HG03060 (cell line): Measurements from ENCODE around the gene SLC25A39.

Experiments used
- ATAC-seq: cut with Tn5 transposase; IDR thresholded peaks from one replicate; pipeline ENCODE4 v1.9.1; 2021; ENCODE audit warnings: low read depth, moderate number of reproducible peaks; ENCODE audit not compliant: unreplicated experiment

The SLC25A39 gene

DNA sequence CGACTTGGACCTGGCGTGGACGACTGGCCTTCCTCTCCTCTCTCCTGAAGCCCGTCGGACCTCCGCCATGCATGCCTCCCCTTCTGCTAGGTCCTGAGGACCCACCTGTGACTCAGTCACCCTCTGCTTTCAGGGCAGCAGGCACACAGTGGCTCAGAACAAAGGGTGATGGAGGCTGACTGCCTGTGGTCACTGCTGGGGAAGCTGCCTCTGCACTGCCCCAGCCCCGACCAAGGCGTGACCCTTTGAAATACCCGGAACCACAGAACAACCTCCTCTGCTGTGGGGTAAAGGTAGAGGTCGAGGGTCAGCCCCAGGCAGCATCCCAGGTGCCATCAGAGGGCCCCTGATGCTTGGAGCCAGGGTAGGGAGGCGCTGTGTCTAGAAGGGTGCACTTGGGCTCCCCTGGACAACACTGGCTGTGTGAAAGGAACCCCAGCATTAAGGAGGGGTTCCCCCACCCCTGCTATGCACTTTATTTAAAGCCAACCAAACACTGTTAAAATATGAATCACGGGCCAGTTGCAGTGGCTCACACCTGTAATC is 44.2 kb downstream of the SLC25A39 start:
- no peak for ATAC-seq

DNA sequence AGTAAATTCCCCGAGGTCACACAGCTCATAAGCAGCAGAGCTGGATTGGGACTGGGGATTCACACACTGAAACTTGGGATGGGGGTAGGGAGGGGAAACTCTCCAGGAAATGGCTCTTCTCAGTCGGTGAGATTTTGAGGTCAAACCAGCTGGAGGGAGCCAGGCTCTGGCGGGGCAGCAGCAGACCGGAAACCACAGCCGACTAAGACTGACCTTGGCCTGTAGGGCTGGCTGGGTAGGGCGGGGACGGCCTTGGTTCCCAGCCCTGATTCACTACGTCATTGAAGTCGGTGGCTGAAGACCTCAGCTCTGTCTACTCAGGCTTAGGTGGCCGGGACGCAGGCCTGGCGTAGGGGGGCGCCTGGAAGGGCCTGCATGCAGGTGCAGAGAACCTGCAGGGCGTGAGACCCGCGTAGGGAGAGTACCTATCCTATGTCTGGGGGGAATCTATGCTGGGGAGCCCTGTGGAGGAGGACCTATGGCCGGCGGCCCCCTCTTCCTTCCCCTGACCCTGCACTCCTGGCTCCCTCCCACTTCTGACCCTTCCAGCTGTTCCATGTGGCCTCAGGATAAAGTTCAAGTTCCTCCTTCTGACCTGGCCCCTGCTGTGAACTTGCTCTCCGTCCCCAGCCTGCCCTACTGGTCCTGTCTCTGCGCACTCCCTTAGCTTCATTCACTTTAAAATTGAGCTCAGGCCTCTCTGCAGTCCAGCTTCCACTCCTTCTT is 44.8 kb downstream of the SLC25A39 start:
- ATAC-seq: no peak

DNA sequence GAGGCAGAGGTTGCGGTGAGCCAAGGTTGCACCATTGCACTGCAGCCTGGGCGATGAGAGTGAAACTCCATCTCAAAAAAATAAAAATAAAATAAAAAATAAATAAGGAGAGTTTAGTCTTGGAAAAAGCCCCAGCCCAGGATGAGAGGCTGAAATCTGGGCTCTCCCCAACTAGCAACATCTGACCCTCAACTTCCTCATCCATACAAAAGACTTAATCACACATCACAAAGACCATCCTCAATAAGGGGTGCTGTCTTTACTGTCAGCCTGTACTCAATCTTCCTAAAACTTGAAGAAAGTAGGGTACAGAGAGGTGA is 45.3 kb downstream of the SLC25A39 start:
- ATAC-seq: no peak

DNA sequence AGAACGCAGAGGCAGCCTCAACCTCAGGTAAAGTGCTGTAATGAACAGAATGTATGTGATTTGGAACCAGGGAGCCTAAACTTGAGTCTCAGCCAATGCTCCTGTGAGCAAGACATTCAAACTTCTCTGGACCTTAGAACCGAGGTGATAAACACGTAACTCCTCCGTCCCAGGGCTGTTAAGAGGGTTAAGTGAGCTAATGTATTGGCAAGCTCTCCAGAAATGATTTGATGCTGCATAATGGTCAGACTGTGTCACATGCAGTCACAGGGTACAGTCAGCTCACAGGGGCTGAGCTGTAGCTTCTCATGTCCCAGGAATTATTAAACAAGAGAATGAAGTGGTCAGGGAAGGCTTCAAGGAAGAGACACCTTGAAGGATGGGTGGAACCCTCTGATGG is 46.6 kb downstream of the SLC25A39 start:
- ATAC-seq: no peak

DNA sequence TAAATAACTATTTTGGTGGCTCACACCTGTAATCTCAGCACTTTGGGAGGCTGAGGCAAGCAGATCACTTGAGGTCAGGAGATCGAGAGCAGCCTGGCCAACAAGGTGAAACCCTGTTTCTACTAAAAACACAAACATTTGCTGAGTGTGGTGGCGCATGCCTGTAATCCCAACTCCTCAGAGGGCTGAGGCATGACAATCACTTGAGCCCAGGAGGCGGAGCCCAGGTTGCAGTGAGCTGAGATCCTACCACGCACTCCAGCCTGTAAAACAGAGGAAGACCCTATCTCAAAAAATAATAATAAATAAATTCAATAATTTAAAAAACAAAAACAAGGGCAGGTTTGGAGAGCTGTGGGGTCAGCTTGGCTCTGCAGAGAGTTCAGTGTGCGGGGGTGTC is 51.0 kb downstream of the SLC25A39 start:
- no peak for ATAC-seq

DNA sequence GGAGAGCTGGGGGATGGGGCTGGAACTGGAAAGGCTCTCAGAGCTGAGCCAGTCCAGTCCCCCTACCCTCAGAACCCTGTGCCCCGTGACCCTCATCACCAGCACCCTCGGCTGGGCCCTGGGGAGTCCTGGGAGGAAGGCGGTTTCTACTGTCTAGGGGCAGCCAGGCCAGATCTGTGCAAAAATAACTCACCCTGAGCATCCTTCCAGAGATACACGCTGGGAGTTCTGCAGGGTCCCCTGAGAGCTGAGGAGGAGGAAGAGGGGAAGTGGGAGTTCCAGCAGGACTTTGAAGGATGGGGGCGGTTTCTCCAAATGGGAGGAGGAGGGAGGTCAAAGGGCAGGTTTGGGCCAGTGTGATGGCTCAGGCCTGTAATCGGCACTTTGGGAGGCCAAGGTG is 51.7 kb downstream of the SLC25A39 start:
- no peak for ATAC-seq

DNA sequence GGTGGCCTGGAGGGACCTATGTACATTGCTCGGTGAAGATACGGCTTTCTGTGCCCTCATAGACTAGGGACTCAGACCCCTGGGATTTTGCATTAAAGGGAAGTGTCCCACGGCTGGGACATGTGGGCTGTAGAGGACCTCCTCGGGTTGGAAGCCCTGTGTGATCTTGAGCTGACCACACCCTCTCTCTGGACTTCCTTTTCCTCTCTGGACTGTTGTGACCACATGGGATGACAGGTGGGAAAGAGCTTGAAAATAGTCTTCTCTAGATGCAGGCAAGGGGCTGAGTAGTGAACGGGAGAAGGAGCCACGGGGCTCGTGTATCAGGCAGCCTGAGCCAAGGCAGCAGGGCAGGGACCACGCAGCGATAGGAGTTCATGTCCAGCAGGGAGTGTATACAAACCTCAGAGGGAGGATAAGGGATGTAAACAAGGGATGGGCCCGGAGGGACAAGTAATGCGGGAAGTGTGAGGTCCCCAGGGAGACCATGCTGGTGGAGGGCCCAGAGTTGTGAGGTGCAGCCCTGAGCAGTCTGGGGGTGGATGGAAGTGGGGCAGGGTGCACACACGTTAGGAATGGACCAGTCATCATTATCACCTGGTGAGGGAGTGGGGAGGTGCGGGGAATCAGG is 52.2 kb downstream of the SLC25A39 start:
- ATAC-seq: no peak
